Endodermal cell (in vitro differentiated cells): ENCODE measurements around the gene LRRC23. TPM values are rescaled to one million over a fixed set of nuclear protein-coding genes. Genes with fewer than 3 reads are reported as not detected.
"Not testable (repeated sequence)": the region's sequence is repeated elsewhere in the genome, so short reads cannot be mapped to it uniquely, and the experiment has no call there.

Source experiments
- DNase-seq: peaks from one replicate; pipeline ENCODE4 v3.0.0-alpha.2; 2017
- H3K27ac ChIP-seq: 2 replicates; pipeline ENCODE4 v1.5.1; 2013; ENCODE audit warnings: mild to moderate bottlenecking, low read depth, low read length, moderate library complexity
- H3K27me3 ChIP-seq: 2 replicates; pipeline ENCODE4 v1.6.1; 2013; ENCODE audit warnings: mild to moderate bottlenecking, low read length, moderate library complexity; ENCODE audit not compliant: insufficient read depth, control insufficient read depth, poor library complexity, severe bottlenecking
- H3K36me3 ChIP-seq: 2 replicates; pipeline ENCODE4 v1.7.0; 2013; ENCODE audit warnings: mild to moderate bottlenecking, low read length, moderate library complexity; ENCODE audit not compliant: control insufficient read depth, insufficient read depth
- H3K4me1 ChIP-seq: one replicate; pipeline ENCODE4 v1.7.0; 2013; ENCODE audit warnings: low read length; ENCODE audit not compliant: control insufficient read depth, insufficient read depth
- H3K4me3 ChIP-seq: 2 replicates; pipeline ENCODE4 v1.5.1; 2013; ENCODE audit warnings: mild to moderate bottlenecking, low read length, moderate library complexity
- H3K9ac ChIP-seq: 2 replicates; pipeline ENCODE4 v1.6.1; 2013; ENCODE audit warnings: mild to moderate bottlenecking, low read length, moderate library complexity; ENCODE audit not compliant: poor library complexity, severe bottlenecking; ENCODE audit errors: extremely low read depth
- H3K9me3 ChIP-seq: 2 replicates; pipeline ENCODE4 v1.6.1; 2013; ENCODE audit warnings: mild to moderate bottlenecking, low read length, moderate library complexity; ENCODE audit not compliant: control insufficient read depth
- H3K27ac Mint-ChIP-seq: 2 replicates; pipeline ENCODE4 v1.8.0; 2020; ENCODE audit warnings: mixed read lengths
- H3K27me3 Mint-ChIP-seq: 2 replicates; pipeline ENCODE4 v1.8.0; 2021; ENCODE audit warnings: mild to moderate bottlenecking, mixed read lengths; ENCODE audit not compliant: insufficient read depth
- H3K36me3 Mint-ChIP-seq: 2 replicates; pipeline ENCODE4 v1.8.0; 2020; ENCODE audit warnings: low read depth, mixed read lengths
- H3K4me1 Mint-ChIP-seq: 2 replicates; pipeline ENCODE4 v1.8.0; 2020; ENCODE audit warnings: mixed read lengths
- H3K4me3 Mint-ChIP-seq: 2 replicates; pipeline ENCODE4 v1.8.0; 2020; ENCODE audit warnings: mild to moderate bottlenecking, moderate library complexity, mixed read lengths
- H3K9me3 Mint-ChIP-seq: 2 replicates; pipeline ENCODE4 v1.8.0; 2020; ENCODE audit warnings: mild to moderate bottlenecking, mixed read lengths
- CTCF ChIP-seq: fragments of 200-600 bp; sonication (generic); conservative IDR thresholded peaks from 2 replicates; pipeline ENCODE4 v1.5.0; 2021; ENCODE audit warnings: antibody characterized with exemption, mild to moderate bottlenecking
- WGBS, 2 experiments: methylation state at CpG; one replicate each; pipeline versions ENCODE4 v1.1.5 to v1.1.7; 2013; ENCODE audit warnings: missing lambda C conversion rate in 2 of 2, mixed read lengths in 1 of 2; ENCODE audit not compliant: insufficient coverage in 1 of 2, insufficient read length in 1 of 2; 5-methylcytosine and 5-hydroxymethylcytosine counted together
- total RNA-seq, 2 donors: library from RNA; stranded (reverse); fragmentation: NEBNext Ultra II Directional in 1 of 2; extraction: Animal tissue kit (Norgen Biotek cat#: 25700) in 1 of 2; gene quantifications; 2 replicates in 1 of 2; 3 replicates in 1 of 2; pipeline ENCODE4 v1.2.1, GENCODE V29; 2021

LRRC23 gene
- total RNA-seq, 2 donors from 2014 or later: 7.8 to 11.5 TPM

DNA sequence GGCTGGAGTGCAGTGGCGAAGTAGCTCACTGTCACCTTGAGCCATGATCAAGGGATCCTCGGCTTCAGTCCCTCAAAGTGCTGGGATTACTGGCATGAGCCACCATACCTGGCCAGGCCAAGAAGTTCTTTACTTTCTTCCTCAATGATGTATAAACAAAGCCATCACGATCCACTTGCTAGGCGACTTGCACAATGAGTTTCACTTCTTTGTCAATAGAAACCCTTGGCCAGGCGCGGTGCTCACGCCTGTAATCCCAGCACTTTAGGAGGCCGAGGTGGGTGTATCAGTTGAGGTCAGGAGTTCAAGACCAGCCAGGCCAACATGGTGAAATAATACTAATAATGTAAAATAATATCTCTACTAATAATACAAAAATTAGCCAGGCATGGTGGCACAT is 17.2 kb upstream of the LRRC23 start:
- peaks cover 45% of the 10 kb centered on the region for H3K36me3 Mint-ChIP-seq
- no peak for DNase-seq
- Histone ChIP-seq H3K9me3 (no peaks in the 10 kb centered on the region), H3K4me3 (no peak overlapping the region), H3K27ac (no peak overlapping the region), H3K9ac (no peak overlapping the region), H3K36me3 (peaks cover 26% of the 10 kb centered on the region), H3K4me1 (peaks cover 7% of the 10 kb centered on the region), H3K27me3 (no peaks in the 10 kb centered on the region)
- no peak for TF ChIP-seq CTCF
- WGBS, 2 experiments: 90 to 96% methylated on average over 7 to 8 of the region's 8 CpGs
- H3K27me3 Mint-ChIP-seq: no peaks in the 10 kb centered on the region
- peaks cover 53% of the 10 kb centered on the region for H3K4me1 Mint-ChIP-seq
- peak overlapping the region; percentile 93 for H3K27ac Mint-ChIP-seq
- peak overlapping the region; percentile 21 for H3K4me3 Mint-ChIP-seq
- peaks cover 10% of the 10 kb centered on the region for H3K9me3 Mint-ChIP-seq

GRCh38 chr12:6888360-6888759 is 16.3 kb upstream of the LRRC23 start:
- Histone ChIP-seq H3K27ac (no peak overlapping the region), H3K9ac (no peak overlapping the region), H3K4me1 (peaks cover 7% of the 10 kb centered on the region), H3K36me3 (peaks cover 24% of the 10 kb centered on the region), H3K27me3 (no peaks in the 10 kb centered on the region), H3K4me3 (no peak overlapping the region), H3K9me3 (no peaks in the 10 kb centered on the region)
- Mint-ChIP-seq H3K27me3 (peaks cover 1% of the 10 kb centered on the region), H3K36me3 (peaks cover 37% of the 10 kb centered on the region), H3K27ac (peak overlapping the region; percentile 70), H3K4me1 (peaks cover 53% of the 10 kb centered on the region), H3K4me3 (no peak overlapping the region), H3K9me3 (peaks cover 10% of the 10 kb centered on the region)
- WGBS, 2 experiments: 84 to 98% methylated on average over 2 of the region's 2 CpGs
- no peak for TF ChIP-seq CTCF
- no peak for DNase-seq

GRCh38 chr12:6888794-6889193 is 15.8 kb upstream of the LRRC23 start:
- not testable (repeated sequence) for H3K4me3 Mint-ChIP-seq, H3K9ac ChIP-seq, H3K9me3 Mint-ChIP-seq, DNase-seq, H3K4me1 ChIP-seq, H3K27ac ChIP-seq, H3K4me3 ChIP-seq, H3K27me3 ChIP-seq, H3K27me3 Mint-ChIP-seq, H3K9me3 ChIP-seq
- Mint-ChIP-seq H3K27ac (peak overlapping the region; percentile 70), H3K4me1 (peaks cover 53% of the 10 kb centered on the region), H3K36me3 (peaks cover 33% of the 10 kb centered on the region)
- WGBS, 2 experiments: 85 to 96% methylated on average over 4 to 7 of the region's 7 CpGs
- H3K36me3 ChIP-seq: peaks cover 20% of the 10 kb centered on the region

DNA sequence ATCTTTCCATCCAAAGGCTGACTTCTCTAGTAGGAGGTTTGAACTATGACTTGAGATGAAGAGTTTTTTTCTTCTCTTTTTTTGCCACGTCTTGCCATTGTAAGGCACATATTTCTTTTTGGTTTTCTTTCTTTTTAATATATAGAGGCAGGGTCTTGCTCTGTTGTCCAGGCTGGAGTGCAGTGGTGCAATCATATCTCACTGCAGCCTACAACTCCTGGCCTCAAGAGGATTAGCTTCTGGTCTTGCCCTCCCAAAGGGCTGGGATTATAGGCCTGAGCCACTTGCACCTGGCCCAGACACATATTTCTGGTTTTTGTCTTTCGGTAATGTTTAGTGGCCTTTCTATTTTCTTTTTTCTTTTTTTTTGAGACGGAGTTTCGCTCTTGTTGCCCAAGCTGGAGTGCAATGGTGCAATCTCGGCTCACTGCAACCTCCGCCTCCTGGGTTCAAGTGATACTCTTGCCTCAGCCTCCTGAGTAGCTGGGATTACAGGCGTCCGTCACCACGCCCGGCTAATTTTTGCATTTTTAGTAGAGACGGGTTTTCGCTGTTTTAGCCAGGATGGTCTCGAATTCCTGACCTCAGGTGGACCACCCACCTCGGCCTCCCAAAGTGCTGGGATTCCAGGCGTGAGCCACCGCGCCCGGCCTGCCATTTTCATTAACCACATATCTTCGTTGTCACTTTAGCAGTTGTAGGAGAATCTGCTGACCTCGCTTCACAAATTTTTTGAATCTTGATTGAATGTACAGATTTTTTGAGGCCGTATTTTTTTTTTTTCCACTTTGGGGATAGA is 14.6 kb upstream of the LRRC23 start:
- peaks cover 22% of the 10 kb centered on the region for H3K36me3 Mint-ChIP-seq
- H3K9me3 Mint-ChIP-seq, H3K9me3 ChIP-seq, DNase-seq, H3K4me1 ChIP-seq, H3K27me3 Mint-ChIP-seq, H3K36me3 ChIP-seq, H3K27me3 ChIP-seq: not testable (repeated sequence)
- 96% methylated on average over 17 to 20 of the region's 21 CpGs for WGBS, 2 experiments
- peaks cover 42% of the 10 kb centered on the region for H3K4me1 Mint-ChIP-seq
- peak overlapping the region; percentile 77 for H3K4me3 ChIP-seq
- H3K27ac ChIP-seq: peak overlapping the region; percentile 90
- H3K4me3 Mint-ChIP-seq: peak overlapping the region; percentile 62
- H3K9ac ChIP-seq: peak overlapping the region; percentile 75
- H3K27ac Mint-ChIP-seq: peak overlapping the region; percentile 98
